ENCODE results near the gene DROSHA. TPM values are rescaled to one million over a fixed set of nuclear protein-coding genes. Genes with fewer than 3 reads are reported as not detected.
"Not testable (repeated sequence)": the region's sequence is repeated elsewhere in the genome, so short reads cannot be mapped to it uniquely, and the experiment has no call there.

Gene DROSHA
- total and polyA plus RNA-seq, 10 of the 15 experiments (the other 5 are each of a cell fraction or from before 2014, with no cell fraction given): 27.9 to 55.0 (median 37.6) TPM

DNA sequence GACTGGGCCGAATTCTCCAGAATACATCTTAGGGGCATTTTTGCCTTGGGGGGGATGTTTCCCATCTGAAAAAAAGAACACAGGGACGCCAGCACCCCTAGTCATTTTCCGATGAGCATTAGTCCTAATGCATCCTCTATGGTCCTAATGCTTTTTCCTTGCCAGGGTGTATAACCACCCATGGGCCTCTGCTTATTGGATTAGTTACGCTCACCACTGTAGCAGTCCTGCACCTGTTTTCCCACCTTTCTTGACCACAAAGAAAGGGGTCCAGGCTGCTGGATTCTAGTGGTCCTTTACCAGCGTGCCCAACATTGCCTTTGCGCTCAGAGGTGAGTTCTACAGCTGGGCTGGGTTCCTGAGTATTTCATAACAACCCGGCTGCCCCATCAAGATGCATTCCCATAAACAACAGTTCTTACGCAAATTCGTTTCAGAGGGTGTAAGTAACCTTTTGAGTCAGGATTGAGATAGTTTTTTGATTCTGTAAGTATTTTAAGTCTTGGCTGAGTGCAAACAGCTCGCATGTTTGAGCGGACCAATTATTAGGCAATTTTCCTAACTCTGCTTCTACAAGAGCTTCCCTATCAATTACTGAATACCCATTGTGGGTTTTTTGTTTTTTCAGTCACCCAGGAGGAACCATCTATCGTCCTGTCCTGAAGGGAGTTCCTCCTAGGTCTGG is 135.1 kb downstream of the DROSHA start:
- ChIA-PET CTCF (no interaction called here), POLR2A (no interaction called here), RAD21 (ENCODE audit: unreplicated experiment) (no interaction called here), SMC1A (ENCODE audit: uncharacterized antibody, unreplicated experiment) (no interaction called here)
- no peak for ATAC-seq
- Histone ChIP-seq H3K9ac (ENCODE audit: control insufficient read depth, insufficient read depth, low read length) (no peak overlapping the region), H3K27me3 (replicated peaks in 1 of 2; ENCODE audit: control insufficient read depth in 2 of 2, insufficient read depth in 2 of 2, low read length in 1 of 2) (no peaks in the 10 kb centered on the region), H3K27ac (ENCODE audit: control insufficient read depth, insufficient read depth) (no peak overlapping the region), H3K4me3 (no peak overlapping the region), H3K79me2 (ENCODE audit: control insufficient read depth, insufficient read depth, low read length) (no peaks in the 10 kb centered on the region), H3K4me2 (ENCODE audit: control insufficient read depth, insufficient read depth) (no peak overlapping the region), H3K4me1 (ENCODE audit: control insufficient read depth, insufficient read depth, low read length) (no peaks in the 10 kb centered on the region), H3K9me3 (replicated peaks; ENCODE audit: control insufficient read depth, insufficient read depth, low read length) (no peaks in the 10 kb centered on the region), H4K20me1 (ENCODE audit: control insufficient read depth, insufficient read depth) (no peaks in the 10 kb centered on the region), H2AFZ (ENCODE audit: control insufficient read depth, low read depth, low read length) (no peak overlapping the region), H3K36me3 (ENCODE audit: control insufficient read depth in 2 of 2, insufficient read depth in 2 of 2, low read length in 1 of 2) (no peaks in the 10 kb centered on the region; a peak in 1 of 4 replicates)
- TF ChIP-seq BHLHE40 (IDR thresholded peaks at IDR 0.05; ENCODE audit: borderline replicate concordance in 1 of 2, low read depth in 2 of 2, low read length in 1 of 2): no peak
- TF ChIP-seq NRF1 (conservative IDR thresholded peaks at IDR 0.05; ENCODE audit: low read depth, low read length): no peak
- TF ChIP-seq JUNB (IDR thresholded peaks at IDR 0.05): no peak
- TF ChIP-seq, protein P1, sequence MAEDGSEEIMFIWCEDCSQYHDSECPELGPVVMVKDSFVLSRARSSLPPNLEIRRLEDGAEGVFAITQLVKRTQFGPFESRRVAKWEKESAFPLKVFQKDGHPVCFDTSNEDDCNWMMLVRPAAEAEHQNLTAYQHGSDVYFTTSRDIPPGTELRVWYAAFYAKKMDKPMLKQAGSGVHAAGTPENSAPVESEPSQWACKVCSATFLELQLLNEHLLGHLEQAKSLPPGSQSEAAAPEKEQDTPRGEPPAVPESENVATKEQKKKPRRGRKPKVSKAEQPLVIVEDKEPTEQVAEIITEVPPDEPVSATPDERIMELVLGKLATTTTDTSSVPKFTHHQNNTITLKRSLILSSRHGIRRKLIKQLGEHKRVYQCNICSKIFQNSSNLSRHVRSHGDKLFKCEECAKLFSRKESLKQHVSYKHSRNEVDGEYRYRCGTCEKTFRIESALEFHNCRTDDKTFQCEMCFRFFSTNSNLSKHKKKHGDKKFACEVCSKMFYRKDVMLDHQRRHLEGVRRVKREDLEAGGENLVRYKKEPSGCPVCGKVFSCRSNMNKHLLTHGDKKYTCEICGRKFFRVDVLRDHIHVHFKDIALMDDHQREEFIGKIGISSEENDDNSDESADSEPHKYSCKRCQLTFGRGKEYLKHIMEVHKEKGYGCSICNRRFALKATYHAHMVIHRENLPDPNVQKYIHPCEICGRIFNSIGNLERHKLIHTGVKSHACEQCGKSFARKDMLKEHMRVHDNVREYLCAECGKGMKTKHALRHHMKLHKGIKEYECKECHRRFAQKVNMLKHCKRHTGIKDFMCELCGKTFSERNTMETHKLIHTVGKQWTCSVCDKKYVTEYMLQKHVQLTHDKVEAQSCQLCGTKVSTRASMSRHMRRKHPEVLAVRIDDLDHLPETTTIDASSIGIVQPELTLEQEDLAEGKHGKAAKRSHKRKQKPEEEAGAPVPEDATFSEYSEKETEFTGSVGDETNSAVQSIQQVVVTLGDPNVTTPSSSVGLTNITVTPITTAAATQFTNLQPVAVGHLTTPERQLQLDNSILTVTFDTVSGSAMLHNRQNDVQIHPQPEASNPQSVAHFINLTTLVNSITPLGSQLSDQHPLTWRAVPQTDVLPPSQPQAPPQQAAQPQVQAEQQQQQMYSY (CRISPR knock-in tag; IDR thresholded peaks at IDR 0.05): no peak
- no peak for TF ChIP-seq POLR2A (IDR thresholded peaks at IDR 0.05; ENCODE audit: low read depth, low read length)
- FAIRE-seq: no peak
- intact Hi-C loops (cut with micrococcal nuclease; ENCODE audit: unreplicated experiment) (no loop called here), in situ Hi-C loops (cut with MboI) (no loop called here)
- WGBS (ENCODE audit: insufficient coverage, insufficient replicate concordance, low lambda C conversion rate, missing lambda C conversion rate): 78% methylated on average over 12 of the region's 12 CpGs
- BruUV-seq (replicated peaks): no TSS peak
- DNase-seq (ENCODE audit: low read depth, low spot score): no peak

DNA sequence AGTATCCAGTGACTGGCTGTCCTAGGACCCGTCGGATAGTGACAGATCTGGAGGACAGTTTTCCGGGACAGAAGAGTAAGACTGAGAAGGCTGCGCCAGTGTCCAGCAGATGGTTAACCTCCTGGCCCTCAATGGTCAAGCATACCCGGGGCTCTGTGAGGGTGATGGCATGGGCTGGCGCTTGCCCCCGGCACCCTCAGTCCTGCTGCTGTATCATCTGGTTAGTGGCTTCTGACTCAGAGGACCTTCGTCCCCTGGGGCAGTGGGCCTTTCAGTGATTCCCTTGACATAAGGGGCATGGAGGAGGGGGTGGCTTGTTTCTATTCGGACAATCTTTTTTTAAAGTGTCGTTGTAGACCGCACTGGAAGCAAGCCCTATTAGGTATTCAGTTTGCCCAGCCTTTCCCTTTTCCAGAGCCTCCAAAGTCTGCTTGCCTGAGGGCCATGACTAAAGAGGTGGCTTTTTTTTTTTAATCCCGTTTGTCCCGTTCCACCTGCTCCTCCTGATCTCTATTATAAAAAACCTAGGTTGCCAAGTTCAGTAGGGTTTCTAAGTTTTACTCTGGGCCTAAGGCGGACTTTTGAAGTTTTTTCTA is 136.3 kb downstream of the DROSHA start:
- H3K9me3 ChIP-seq (replicated peaks; ENCODE audit: control insufficient read depth, insufficient read depth, low read length); H3K27ac ChIP-seq (ENCODE audit: control insufficient read depth, insufficient read depth); in situ Hi-C loops (cut with MboI); POLR2A ChIA-PET; H3K27me3 ChIP-seq (replicated peaks in 1 of 2; ENCODE audit: control insufficient read depth in 2 of 2, insufficient read depth in 2 of 2, low read length in 1 of 2); BruUV-seq (replicated peaks); RAD21 ChIA-PET (ENCODE audit: unreplicated experiment); ATAC-seq; H3K36me3 ChIP-seq (ENCODE audit: control insufficient read depth in 2 of 2, insufficient read depth in 2 of 2, low read length in 1 of 2); H3K4me3 ChIP-seq; H3K4me2 ChIP-seq (ENCODE audit: control insufficient read depth, insufficient read depth); H3K4me1 ChIP-seq (ENCODE audit: control insufficient read depth, insufficient read depth, low read length); DNase-seq (ENCODE audit: low read depth, low spot score); FAIRE-seq; CTCF ChIA-PET; H4K20me1 ChIP-seq (ENCODE audit: control insufficient read depth, insufficient read depth); intact Hi-C loops (cut with micrococcal nuclease; ENCODE audit: unreplicated experiment); SMC1A ChIA-PET (ENCODE audit: uncharacterized antibody, unreplicated experiment); H3K9ac ChIP-seq (ENCODE audit: control insufficient read depth, insufficient read depth, low read length); H2AFZ ChIP-seq (ENCODE audit: control insufficient read depth, low read depth, low read length); H3K79me2 ChIP-seq (ENCODE audit: control insufficient read depth, insufficient read depth, low read length): not testable (repeated sequence)
- 58% methylated on average over 14 of the region's 14 CpGs for WGBS (ENCODE audit: insufficient coverage, insufficient replicate concordance, low lambda C conversion rate, missing lambda C conversion rate)
